Limb (tissue), 2 donors: Measurements from ENCODE around the gene CDH23.

Experiments
- DNase-seq, 2 donors: peaks; one replicate each; pipeline ENCODE4 v3.0.0-alpha.2; 2016; ENCODE audit errors: extremely low spot score in 2 of 2

The CDH23 gene

DNA sequence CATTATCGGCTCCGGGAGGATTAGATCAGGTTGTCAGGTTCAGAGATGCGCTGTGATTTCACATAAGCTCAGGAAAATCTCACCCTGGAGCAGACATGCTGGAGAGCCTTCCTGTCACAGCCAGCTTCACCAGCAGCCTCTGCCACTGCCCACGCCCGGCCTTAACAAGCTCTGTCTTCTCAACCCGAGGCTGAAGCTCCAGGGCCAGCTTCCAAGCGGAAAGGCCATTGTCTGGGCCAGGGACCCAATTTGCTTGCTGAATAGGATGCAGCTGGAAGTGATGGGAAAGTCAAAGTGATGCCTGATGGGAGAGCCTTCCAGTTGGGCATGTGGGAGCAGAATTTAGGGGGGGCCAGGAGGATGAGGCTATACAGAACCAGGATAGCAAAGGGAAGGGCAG is 286.6 kb downstream of the CDH23 start:
- DNase-seq: no peak

DNA sequence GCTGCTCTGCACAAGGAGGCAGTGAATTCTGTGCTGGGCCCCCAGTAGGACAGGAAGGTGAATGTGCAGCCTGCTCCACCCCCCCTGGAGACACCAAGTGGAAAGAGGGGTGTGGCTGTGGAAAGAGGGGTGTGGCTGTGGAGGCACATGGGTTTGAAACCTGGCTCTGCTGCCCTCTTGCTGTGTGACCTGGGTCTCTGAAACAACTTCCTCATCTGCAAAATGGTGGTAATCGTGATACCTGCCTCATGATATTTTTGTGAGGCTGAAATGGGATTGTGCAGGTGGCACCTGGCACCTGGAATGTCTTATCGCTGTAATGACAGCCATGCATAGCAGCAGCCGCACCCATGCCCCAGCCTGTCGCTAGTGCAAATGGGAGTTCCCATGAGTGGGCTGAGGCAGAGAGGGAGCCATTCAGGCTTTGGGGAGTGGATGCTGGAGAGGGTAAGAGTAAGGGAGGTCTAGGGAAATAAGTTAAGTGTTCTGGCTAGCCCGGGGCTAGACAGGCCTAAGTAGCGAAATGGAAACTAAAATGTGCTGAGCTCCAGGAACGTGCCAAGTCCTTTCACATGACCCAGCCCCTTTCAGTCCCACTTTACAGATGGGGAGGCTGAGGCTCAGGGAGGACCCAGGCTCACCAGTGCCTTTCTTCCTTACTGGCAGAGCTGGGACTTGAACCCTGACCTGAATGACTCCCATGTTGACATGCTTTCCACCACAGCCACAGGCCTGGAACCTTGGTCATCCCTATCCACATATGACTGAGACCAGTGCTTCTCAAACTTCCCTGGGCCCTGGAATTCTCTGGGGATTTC is 287.8 kb downstream of the CDH23 start:
- DNase-seq: no peak

DNA sequence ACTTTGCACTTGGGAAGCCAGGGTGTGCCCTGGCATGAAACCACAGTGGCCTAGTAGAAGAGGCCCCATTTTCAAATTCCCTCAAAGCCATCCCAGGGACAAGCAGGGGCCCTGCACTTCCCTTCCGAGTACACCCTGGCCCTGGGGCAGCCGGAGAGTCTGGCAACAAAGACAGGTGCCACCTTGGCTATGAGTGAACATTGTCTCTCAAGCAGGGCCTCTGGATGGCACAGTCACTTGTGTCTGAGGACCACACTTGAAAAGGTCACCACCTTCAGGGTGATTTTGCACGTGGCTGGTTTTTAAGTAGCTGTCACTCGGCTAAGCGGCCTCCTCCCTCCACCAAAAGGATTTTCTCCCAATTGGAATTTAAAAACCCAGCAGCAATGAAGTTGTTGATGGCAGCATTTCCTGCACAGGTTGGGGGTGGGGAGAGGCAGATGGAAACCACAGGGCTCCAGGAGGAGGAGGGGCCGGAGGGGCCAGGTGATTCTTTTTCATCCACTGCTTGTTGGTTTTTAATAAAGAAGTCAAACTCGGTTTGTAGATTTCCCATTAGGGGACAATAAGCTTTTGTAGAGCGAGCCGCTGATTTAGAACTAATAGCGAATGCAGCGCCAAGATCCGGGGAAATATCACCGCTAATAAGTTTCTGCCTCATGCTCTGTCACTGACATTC is 289.0 kb downstream of the CDH23 start:
- DNase-seq: no peak

DNA sequence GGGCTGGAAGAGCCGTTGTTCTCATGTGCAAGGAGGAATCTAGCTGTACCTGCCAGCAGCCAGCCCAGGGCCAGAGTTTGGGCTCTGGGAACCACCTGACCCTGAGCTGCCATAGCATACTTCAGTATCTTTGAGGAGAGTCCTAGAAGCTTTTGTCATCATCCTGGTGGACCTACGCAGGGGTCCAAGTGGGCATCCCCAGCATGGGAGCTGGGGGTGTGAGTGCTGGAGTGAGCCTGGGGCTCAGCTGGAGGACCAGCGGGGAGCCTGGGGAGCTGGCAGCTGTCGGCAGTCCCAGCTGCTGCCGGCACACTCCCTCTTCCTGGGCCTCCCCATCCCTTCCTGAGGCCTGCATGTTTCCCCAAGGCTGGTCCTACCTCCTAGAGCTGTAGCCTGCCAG is 290.4 kb downstream of the CDH23 start:
- DNase-seq: no peak

DNA sequence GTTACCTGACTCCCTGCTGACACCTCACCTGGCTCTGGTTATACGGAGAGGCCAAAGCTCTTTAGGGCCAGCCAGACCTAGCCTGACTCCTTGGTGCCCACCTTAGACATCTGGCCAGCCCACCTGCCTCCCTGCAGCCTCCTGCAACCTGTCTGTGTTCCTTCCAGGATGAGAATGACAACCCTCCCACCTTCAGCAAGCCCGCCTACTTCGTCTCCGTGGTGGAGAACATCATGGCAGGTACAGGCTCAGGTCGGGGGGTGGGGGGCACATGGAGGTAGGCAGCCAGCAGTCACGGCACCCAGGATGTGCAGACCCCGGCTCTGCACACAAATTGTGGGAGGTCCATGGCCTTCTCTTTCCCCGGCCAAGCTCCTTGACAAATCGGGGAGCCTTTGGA is 290.8 kb downstream of the CDH23 start:
- DNase-seq: no peak

DNA sequence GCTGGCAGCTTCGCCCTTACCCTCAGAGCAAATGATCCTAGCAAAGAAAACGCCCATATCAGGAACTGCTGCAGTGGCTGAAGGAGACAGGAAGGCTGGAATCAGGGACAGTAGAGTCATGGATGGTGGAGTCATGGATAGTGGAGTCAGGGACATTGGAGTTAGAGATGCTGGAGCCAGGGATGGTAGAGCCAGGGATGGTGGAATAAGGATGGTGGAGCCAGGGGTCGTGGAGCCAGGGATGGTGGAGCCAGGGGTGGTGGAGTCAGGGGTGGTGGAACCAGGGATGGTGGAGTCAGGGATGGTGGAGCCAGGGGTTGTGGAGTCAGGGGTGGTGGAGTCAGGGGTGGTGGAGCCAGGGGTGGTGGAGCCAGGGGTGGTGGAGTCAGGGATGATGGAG is 291.5 kb downstream of the CDH23 start:
- no peak for DNase-seq

DNA sequence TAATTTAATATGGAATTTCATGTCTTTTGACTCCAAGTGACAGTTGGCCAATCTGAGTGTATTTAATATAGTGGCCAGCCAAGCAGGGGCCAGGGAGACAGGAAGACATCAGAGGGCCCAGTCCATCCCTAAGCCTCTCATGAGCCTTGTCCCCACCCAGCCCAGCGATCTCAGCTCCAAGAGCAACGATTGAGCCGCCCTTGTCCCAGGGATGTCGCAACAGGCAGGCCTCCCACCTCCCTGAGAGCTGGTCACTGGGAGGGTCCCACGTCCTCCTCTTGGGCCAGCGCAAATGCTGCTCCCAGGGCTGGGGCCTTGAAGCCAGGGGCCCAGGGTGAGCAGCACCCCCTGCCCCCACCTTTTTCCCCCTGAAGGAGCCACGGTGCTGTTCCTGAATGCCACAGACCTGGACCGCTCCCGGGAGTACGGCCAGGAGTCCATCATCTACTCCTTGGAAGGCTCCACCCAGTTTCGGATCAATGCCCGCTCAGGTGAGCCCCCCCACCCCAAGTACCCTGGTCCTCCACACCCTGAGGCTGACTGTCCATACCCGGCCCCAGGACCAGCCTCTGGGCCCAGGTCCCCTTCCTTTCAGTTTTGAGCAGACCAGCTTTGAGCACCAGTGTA is 293.5 kb downstream of the CDH23 start:
- no peak for DNase-seq

DNA sequence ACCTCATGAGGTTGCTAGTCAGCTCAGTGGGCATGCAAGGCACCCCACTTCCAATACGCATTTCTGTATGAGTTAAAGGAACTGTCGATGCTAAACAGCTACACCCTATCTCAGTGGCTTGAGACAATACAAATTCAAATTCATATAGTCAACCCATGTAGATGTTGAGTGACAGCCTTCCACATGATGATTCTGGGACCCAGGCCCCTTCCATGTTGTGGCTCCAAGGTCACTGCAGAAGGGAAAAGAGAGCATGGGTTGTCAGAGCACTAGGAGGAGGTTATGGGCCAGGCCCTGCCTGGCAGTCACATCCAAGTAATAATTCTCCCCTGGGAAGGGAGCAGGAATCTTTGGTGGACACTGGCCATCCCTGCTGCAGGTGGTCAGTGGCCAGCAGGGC is 294.7 kb downstream of the CDH23 start:
- no peak for DNase-seq

DNA sequence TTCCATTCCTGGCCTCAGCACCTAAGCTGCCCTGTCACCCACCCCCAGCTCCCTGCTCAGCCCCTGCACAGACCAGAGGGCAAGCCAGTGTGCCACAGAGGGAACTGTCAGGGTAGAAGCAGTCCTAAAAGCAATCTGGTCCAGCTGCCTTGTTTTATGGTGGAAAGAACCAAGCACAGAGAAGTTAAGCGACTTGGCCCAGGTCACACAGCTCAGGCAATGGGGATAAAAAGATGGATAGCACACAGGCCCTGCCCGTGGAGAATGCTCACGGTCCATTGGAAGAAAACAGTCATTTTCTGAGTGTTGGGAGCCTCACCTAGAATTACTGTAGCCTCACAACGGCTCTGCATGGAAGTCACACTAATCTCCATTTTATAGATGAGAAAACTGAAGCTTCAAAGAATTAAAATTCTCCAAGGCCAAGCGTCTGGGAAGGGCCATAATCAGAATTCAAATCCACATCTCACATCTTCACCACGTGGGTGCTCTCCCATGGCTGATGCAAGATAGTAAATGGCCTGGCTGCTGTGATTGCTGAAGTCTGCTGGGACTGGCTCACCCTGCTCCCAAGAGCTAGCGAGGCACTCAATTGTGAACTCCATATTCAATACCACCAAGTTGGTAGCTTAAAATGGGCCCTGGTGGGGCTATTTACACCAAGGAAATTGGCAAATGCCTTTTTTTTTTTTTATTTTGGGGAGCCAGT is 296.0 kb downstream of the CDH23 start:
- DNase-seq: no peak

DNA sequence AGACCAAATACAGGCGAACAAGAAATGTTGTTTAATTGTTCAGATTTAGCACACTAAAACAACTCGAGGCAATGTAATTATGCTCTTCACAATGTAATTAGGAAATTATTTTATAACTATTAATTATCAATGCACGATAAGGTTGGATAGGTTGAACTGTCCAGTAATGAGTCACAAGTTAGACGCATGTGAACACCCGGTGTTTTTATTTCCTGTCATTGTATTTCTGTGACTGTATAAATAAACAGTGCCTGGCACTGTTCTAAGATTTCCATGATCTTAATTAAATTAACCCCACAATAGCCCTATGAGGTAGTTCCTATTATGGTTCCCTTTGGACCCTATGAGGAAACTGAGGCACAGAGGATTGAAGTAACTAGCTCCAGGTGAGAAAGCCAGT is 296.7 kb downstream of the CDH23 start:
- no peak for DNase-seq

DNA sequence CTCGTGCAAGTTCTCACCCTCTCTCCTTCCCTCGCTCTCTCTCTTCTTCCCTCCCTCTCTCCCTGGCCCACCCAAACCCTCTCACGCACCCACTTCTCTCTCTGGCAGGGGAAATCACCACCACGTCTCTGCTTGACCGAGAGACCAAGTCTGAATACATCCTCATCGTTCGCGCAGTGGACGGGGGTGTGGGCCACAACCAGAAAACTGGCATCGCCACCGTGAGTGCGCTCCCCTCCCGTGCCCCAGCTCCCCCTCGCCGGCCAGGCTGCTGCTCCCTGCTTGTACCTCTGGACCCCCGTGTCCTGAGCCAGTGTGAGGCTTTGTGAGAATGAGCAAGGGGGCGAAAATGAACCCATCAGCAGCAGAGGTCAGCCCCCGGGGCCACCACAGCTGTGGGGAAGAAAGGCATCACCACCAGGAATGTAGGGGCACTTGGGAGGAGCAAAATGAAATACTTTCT is 297.4 kb downstream of the CDH23 start:
- DNase-seq: no peak

DNA sequence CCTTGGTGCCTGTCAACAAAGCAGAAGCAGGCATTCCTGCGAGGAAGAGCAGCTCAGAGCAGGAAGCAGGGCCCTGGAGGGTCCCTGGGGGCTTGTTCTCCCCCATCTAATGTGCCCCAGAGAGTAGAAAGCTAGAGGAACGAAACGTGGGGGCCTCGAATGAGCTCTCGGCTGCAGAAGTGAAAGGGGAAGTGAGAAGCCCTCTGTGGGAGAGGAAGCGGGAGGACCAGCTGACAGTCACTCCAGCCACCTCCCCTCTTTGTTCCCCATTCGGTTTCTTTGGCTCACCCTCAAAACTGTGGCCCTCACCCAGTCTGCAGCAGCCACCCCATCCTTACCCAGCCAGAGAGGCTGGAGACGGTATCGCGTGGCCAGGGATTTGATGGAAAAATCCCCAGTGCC is 297.8 kb downstream of the CDH23 start:
- DNase-seq: no peak

DNA sequence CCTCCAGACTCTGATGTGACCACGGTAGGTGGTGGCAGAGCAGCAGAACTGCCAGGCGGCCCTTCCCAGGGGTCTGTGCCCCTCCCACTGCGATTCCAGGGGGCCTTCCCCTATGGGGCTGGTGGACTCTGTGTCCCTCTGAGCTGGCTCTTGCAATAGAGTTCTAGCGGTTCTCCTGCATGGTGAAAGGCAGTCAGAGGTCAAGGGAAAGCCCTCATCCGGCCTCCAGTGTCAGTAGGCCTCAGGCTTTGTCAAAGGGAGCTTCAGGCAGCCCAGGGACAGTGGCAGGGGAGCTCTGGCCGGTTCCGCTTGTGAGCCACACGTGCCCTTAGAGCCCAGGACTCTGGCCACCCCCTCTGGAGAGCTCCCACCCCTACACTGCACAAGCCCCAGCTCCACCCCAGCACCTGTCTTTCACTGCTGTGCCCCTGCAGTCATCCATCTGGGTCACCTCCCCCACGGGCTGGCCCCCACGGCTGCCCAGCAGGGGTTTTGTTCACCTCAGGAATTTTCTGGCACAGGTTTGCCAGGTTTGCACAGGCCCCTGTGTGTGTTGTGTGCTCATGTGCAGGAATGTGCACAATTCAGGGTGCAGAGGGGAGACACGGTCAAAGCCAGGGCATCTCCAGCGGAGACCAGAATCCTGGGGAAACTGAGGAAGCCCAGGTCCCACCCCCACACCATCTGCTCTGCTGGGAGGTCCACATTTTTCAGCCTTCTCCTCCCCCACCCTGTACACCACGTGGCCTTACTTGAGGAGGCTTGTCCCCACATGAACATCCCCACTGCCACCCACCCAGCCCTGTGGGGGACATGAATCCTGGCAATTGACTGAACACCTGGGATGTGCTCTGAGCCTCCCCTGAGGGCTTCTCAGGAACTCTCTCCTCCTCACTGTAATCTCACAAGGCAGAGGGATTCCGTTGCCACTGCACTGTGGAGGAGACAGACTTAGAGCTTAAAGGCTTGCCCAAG is 299.1 kb downstream of the CDH23 start:
- no peak for DNase-seq

DNA sequence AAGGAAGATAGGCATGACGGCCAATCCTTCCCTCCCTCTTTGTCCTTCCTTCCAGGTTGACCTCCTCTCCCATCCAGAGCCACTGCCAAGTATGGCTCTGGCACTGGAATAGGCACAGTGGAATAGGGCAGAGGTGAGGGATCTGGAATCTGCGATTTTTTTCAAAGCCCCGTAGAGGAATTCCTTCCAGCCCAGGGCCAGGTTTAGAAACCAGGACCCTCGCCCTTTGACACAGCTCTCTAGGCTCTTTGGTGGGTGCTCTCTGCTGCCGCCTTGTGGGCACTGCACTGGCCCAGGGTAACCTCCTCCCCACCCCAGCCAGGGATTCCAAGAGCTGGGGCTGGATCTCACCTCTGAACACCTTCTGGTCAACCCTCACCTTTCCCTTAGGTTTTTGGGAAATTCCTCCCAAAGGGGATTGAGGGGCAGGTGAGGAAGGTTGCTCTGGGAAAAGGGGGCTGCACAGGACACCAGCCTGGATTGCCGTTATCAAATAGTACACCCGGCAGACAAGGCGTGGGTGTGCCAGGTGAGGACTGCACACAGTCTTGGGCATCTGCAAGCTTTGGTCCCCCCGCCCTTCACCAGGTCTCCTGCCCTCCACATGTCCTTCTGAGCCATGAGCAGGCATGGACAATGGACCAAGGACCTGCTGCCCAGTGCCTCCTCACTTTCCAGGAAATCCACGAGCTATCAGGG is 300.1 kb downstream of the CDH23 start:
- DNase-seq: peak in 1 of 2 donors; percentile 67

DNA sequence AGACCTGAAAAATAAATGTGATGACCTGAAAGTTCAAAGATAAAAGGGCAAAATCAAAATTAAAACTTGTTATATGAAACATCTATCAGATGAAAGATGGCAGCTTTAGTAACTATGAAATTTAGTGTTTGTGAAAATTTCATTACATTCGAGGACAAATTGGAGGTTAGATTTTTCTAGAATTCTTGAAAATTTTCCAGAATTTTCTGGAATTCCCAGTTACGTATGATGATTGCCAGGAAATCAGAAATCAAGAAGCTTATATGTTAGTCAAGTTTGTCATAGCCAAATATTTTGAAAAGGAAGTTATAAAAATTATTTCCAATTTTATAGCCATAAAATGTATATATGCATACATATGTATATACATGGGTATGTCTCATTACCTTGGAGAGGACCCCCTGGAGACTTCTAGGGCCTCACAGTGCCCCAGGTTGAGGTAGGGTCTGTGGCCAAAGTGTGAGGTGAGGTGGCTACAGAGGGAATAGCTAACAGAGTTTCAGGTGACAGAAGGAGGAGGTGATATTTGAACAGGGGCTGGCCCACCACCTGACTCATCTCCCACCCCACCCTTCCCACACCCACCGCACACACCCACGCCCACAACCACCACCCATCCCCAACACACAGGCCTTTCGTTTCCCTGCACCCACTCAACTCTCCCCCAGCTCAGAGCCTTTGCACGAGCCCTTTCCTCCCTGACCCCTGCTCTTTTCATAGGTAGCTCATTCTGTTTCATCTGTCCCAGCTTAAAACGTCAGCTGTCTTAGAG is 301.4 kb downstream of the CDH23 start:
- DNase-seq: no peak

DNA sequence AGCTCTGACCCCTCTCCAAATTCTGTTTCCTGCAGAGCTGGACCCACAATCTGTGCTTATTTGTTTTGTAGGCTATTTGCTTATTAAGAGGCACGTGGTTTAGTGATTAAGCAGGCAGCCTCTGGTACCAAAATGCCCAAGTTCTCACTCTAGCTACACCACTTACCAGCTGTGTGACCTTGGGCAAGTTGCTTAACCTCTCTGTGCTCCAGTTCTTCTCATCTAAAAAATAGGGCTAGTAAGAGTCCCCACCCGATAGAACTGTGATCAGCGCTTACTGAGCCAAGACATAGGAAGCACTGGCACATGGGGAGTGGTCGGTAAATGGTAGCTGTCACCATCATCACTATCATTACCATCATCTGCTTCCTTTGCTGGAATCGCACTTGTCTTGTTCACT is 302.0 kb downstream of the CDH23 start:
- DNase-seq: no peak

DNA sequence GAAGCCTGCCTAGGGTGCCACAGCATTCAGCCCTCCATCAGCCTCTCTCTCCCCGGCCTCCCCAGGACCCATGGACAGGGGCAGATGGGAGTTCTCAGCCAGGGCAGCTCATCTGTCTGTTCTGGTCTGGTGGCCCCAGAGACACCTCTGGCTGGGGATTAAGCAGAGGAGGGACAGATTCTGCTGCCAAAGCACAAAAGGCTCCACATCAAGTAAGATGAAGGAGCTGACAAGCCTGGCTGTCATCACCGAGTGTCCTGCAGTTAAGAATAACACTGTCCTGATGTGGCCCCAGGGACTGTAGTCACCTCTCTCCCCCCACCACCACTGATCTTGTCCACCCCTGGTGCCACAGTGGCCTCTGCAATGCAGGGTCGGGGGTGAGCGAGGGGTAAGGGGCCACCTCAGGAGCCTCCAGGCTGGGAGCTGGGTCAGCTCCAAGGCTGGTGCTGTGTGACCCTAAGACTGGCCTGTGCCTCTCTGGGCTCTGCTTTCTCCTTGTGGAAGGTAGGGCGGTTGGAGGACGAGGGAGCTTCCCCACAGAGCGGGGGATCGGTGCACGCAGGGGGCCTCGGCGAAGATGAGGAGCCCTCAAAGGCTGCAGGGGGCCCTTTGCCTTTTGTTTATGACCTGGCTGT is 304.1 kb downstream of the CDH23 start:
- DNase-seq: no peak

DNA sequence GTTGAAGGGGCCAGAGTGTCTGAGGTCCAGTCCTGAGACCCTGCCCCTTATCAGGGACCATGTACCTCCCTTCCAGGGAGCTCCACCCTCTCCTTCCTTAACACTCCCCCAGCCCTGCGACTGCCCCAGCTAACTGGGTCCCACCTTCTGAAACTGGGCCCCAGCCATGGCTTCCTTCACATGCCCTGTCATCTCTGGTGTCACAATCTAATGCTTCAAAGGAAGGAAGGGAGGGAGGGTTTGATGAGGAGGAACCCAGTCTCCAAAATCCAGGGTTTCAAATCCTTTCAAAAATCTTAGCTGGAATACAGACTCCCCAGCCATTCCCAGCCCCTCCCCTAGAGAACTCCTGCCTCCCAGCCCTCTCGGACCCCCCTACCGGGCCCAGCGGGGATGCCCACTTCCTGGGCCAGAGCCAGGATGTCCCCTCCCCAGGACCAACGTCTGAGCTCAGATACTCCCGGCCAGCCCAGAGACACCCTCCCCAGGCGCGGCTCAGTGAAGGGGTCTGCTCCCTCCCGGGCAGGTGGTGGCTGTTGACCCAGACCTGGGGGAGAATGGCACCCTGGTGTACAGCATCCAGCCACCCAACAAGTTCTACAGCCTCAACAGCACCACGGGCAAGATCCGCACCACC is 304.9 kb downstream of the CDH23 start:
- DNase-seq: no peak
